Psoas muscle (tissue), 8 donors: ENCODE results near the gene OTUD6A. TPM values are rescaled to one million over a fixed set of nuclear protein-coding genes. Genes with fewer than 3 reads are reported as not detected.

Experiments used
- ATAC-seq, 4 donors: fragments of 200-7000 bp; cut with Tn5 transposase; one replicate each; pipeline ENCODE4 v1.9.1; 2020; ENCODE audit warnings: moderate library complexity in 3 of 4, mild to moderate bottlenecking in 2 of 4
- DNase-seq, 2 donors: peaks; one replicate each; pipeline ENCODE4 v3.0.0-alpha.2; 2020
- H3K27ac ChIP-seq: fragments of 200-600 bp; one replicate; pipeline ENCODE4 v1.8.0; 2022
- H3K27me3 ChIP-seq, 3 donors: fragments of 200-600 bp in 1 of 3; one replicate each; pipeline versions ENCODE4 v1.6.1 to v1.8.0; 2013 to 2022; ENCODE audit warnings: low read length in 2 of 3, mild to moderate bottlenecking in 2 of 3, moderate library complexity in 1 of 3; ENCODE audit not compliant: insufficient read depth in 3 of 3
- H3K36me3 ChIP-seq, 2 donors: fragments of 200-600 bp in 1 of 2; one replicate each; pipeline versions ENCODE4 v1.6.1 to v1.8.0; 2013 to 2022; ENCODE audit warnings: low read depth in 1 of 2, mild to moderate bottlenecking in 1 of 2, moderate library complexity in 1 of 2; ENCODE audit not compliant: insufficient read depth in 1 of 2
- H3K4me1 ChIP-seq: fragments of 200-600 bp; one replicate; pipeline ENCODE4 v1.8.0; 2022
- H3K4me3 ChIP-seq: fragments of 200-600 bp; one replicate; pipeline ENCODE4 v1.8.0; 2022; ENCODE audit warnings: mild to moderate bottlenecking
- H3K9me3 ChIP-seq: fragments of 200-600 bp; one replicate; pipeline ENCODE4 v1.8.0; 2022
- CTCF ChIP-seq: fragments of 200-600 bp; IDR thresholded peaks from one replicate; pipeline ENCODE4 v1.8.0; 2022; ENCODE audit warnings: antibody characterized with exemption
- WGBS, 3 donors: extraction: QIAGEN DNeasy Blood & Tissue Kit; methylation state at CpG; one replicate each; pipeline versions ENCODE4 v1.1.6 to v1.1.7; 2013; 5-methylcytosine and 5-hydroxymethylcytosine counted together
- intact Hi-C, 2 donors: fragments of 100-400 bp; cut with DNase I; formaldehyde crosslinking; loops; one replicate each; pipeline versions ENCODE4 v1.11.0 to v1.14.2; 2022
- long read RNA-seq, 2 donors: library from polyadenylated mRNA; unstranded; transcript quantifications; one replicate each; pipeline ENCODE4 v2.0.0, GENCODE V29; 2021
- polyA plus RNA-seq, 3 donors: library from polyadenylated mRNA; stranded (reverse); fragments of 200-250 nt; gene quantifications; one replicate each; pipeline ENCODE4 v1.2.3, GENCODE V29; 2013
- total RNA-seq, 4 donors: library from RNA; stranded (reverse); fragmentation: NEBNext Ultra II Directional in 2 of 4; extraction: Animal tissue kit (Norgen Biotek cat#: 25700) in 2 of 4; gene quantifications; one replicate each; pipeline versions ENCODE4 v1.2.1 to v1.2.4, GENCODE V29; 2021 to 2023
- donor health status: healthy with polysubstance abuse.
- donor health status: DM: no; HTN: no; CAD: no; lungs with moderate emphysema.
- donor health status: Bipolar disorder and iron deficiency.
- donor health status: healthy.
- donor health status: DM: yes; HTN: yes; CAD: no.
- donor health status: DM: no; HTN: no; CAD: no.
- donor health status: DM: no; HTN: no; CAD: no.
- donor health status: DM: yes; HTN: yes; CAD: no.

Gene OTUD6A
- total RNA-seq, result not detected
- not detected for polyA plus RNA-seq
- long read RNA-seq, donor 1, result 0 reads
- long read RNA-seq, donor 2, result 0 reads

- DNase-seq, result no peak
- TF ChIP-seq CTCF, result no peak
- ATAC-seq, result no peak
- no peaks in the 10 kb centered on the region for H3K36me3 ChIP-seq
- H3K27me3 ChIP-seq, result peaks cover 0 to 10% (median 0%) of the 10 kb centered on the region in 3 donors
- intact Hi-C loops, result no loop called here
- no peaks in the 10 kb centered on the region for H3K9me3 ChIP-seq
- no peaks in the 10 kb centered on the region for H3K4me1 ChIP-seq
- no peak within 1 kb of the TSS for H3K4me3 ChIP-seq
- H3K27ac ChIP-seq, result no peak within 1 kb of the TSS
- WGBS, 3 donors, result 90 to 95% (median 93%) methylated on average over 13 to 14 of the region's 14 CpGs
These were observed at the start of gene OTUD6A for GRCh38 chrX:70062076-70062475. TSS of gene OTUD6A (plus strand) at chrX:70062457. CDS start at chrX:70062525, 68 bp downstream.

GRCh38 chrX:70012756-70013155 is 49.5 kb upstream of the OTUD6A start:
- no peak overlapping the region for H3K4me3 ChIP-seq
- 69 to 85% (median 77%) methylated on average over 4 of the region's 4 CpGs for WGBS, 3 donors
- TF ChIP-seq CTCF, result no peak
- intact Hi-C loops, result no loop called here
- peaks cover 0 to 10% (median 0%) of the 10 kb centered on the region in 3 donors for H3K27me3 ChIP-seq
- H3K36me3 ChIP-seq, result no peaks in the 10 kb centered on the region
- no peak overlapping the region for H3K27ac ChIP-seq
- peaks cover 3% of the 10 kb centered on the region for H3K9me3 ChIP-seq
- no peaks in the 10 kb centered on the region for H3K4me1 ChIP-seq
- no peak for DNase-seq
- no peak for ATAC-seq

GRCh38 chrX:70013466-70014381 is 48.5 kb upstream of the OTUD6A start:
- ATAC-seq (peak; percentile 86 to 98 (median 94)), DNase-seq (peak in 1 of 2 donors; percentile 61)
- H3K9me3 ChIP-seq, result peaks cover 12% of the 10 kb centered on the region
- H3K27ac ChIP-seq, result peak overlapping the region; percentile 32
- H3K36me3 ChIP-seq, result no peaks in the 10 kb centered on the region
- peaks cover 0 to 10% (median 0%) of the 10 kb centered on the region in 3 donors for H3K27me3 ChIP-seq
- TF ChIP-seq CTCF, result no peak
- no peaks in the 10 kb centered on the region for H3K4me1 ChIP-seq
- intact Hi-C loops, result no loop called here
- H3K4me3 ChIP-seq, result no peak overlapping the region
- 24 to 34% (median 25%) methylated on average over 4 to 5 of the region's 5 CpGs for WGBS, 3 donors

GRCh38 chrX:70016513-70016912 is 45.7 kb upstream of the OTUD6A start:
- Histone ChIP-seq H3K27ac (no peak overlapping the region), H3K9me3 (peaks cover 14% of the 10 kb centered on the region), H3K4me3 (no peak overlapping the region), H3K27me3 (peaks cover 0 to 1% (median 0%) of the 10 kb centered on the region in 3 donors), H3K4me1 (no peaks in the 10 kb centered on the region), H3K36me3 (no peaks in the 10 kb centered on the region)
- no peak for TF ChIP-seq CTCF
- no peak for DNase-seq
- WGBS, 3 donors, result 93 to 100% (median 95%) methylated on average over 2 of the region's 2 CpGs
- intact Hi-C loops, result no loop called here
- no peak for ATAC-seq
